HG03442 (cell line): ENCODE measurements around the gene IAPP.
"Not testable (repeated sequence)": the region's sequence is repeated elsewhere in the genome, so short reads cannot be mapped to it uniquely, and the experiment has no call there.

Source experiments
- ATAC-seq: cut with Tn5 transposase; IDR thresholded peaks from one replicate; pipeline ENCODE4 v1.9.1; 2021; ENCODE audit warnings: mild to moderate bottlenecking, moderate library complexity; ENCODE audit not compliant: unreplicated experiment

IAPP gene

GRCh38 chr12:21372602-21373001 is at the start of gene IAPP:
IAPP (plus strand) TSS chr12:21372902; CDS start chr12:21373352, 450 bp downstream.
- ATAC-seq, result no peak

GRCh38 chr12:21323736-21324135 is 49.0 kb upstream of the IAPP start:
- no peak for ATAC-seq

GRCh38 chr12:21324551-21324950 is 48.2 kb upstream of the IAPP start:
- no peak for ATAC-seq

- no peak for ATAC-seq
These were observed 44.1 kb upstream of the IAPP start for GRCh38 chr12:21328578-21328977.

GRCh38 chr12:21330682-21331253 is 41.9 kb upstream of the IAPP start:
- ATAC-seq, result no peak

GRCh38 chr12:21334771-21335325 is 37.9 kb upstream of the IAPP start, which contains the start of gene SLCO1A2:
SLCO1A2 (minus strand) TSS chr12:21334917; CDS start chr12:21334647, 270 bp downstream.
- ATAC-seq, result no peak

- ATAC-seq, result no peak
These were observed 36.0 kb upstream of the IAPP start for GRCh38 chr12:21336656-21337055.

GRCh38 chr12:21337453-21337852 is 35.2 kb upstream of the IAPP start:
- ATAC-seq, result no peak

GRCh38 chr12:21337959-21338744 is 34.5 kb upstream of the IAPP start:
- ATAC-seq, result no peak

- no peak for ATAC-seq
These were observed 32.8 kb upstream of the IAPP start for GRCh38 chr12:21339921-21340320.

GRCh38 chr12:21340403-21340802 is 32.3 kb upstream of the IAPP start:
- no peak for ATAC-seq

GRCh38 chr12:21341769-21342168 is 30.9 kb upstream of the IAPP start:
- no peak for ATAC-seq

- ATAC-seq, result no peak
These were observed 29.1 kb upstream of the IAPP start for GRCh38 chr12:21343636-21344035.

- ATAC-seq, result no peak
These were observed 26.0 kb upstream of the IAPP start for GRCh38 chr12:21346542-21347205.

GRCh38 chr12:21350975-21351374 is 21.7 kb upstream of the IAPP start:
- ATAC-seq, result no peak

GRCh38 chr12:21353487-21353886 is 19.2 kb upstream of the IAPP start:
- ATAC-seq, result no peak

- no peak for ATAC-seq
These were observed 18.8 kb upstream of the IAPP start for GRCh38 chr12:21353948-21354347.

GRCh38 chr12:21354641-21355040 is 18.1 kb upstream of the IAPP start:
- no peak for ATAC-seq

- not testable (repeated sequence) for ATAC-seq
These were observed 12.1 kb upstream of the IAPP start for GRCh38 chr12:21360632-21361031.

GRCh38 chr12:21369141-21369980 is 3.3 kb upstream of the IAPP start:
- ATAC-seq, result no peak
